ENCODE data around the gene BCL6. TPM values are rescaled to one million over a fixed set of nuclear protein-coding genes. Genes with fewer than 3 reads are reported as not detected.
A peak's percentile ranks its signal among the peaks of the same experiment; 100 is the strongest.

Gene BCL6
- total RNA-seq, 2 experiments from 2014 or later = 76.6 to 79.6 TPM

- ATAC-seq (ENCODE audit: poor library complexity) = no peak
- peaks cover 34% of the 10 kb centered on the region for H3K36me3 Mint-ChIP-seq (ENCODE audit: low read depth)
- H3K36me3 ChIP-seq (ENCODE audit: insufficient read depth, low read length) = no peaks in the 10 kb centered on the region
- H3K27ac Mint-ChIP-seq = peak overlapping the region; percentile 99
- POLR2A ChIA-PET = interaction anchor here (1.5 to 4.2 kb wide), 10 partner anchors 8 to 1407 kb away, joined by 4 to 54 read pairs (median 12); partner anchors contain the start of genes BCL6, LPP and RTP4
- H3K4me3 ChIP-seq (ENCODE audit: low read length) = peak overlapping the region; percentile 96
- H3K4me3 Mint-ChIP-seq = peak overlapping the region; percentile 100
- H3K27me3 ChIP-seq (ENCODE audit: control insufficient read depth in 1 of 2, insufficient read depth in 2 of 2, low read length in 2 of 2) = no peaks in the 10 kb centered on the region
- H3K4me1 Mint-ChIP-seq (ENCODE audit: low read depth) = peaks cover 45% of the 10 kb centered on the region
- H3K9me3 ChIP-seq (ENCODE audit: control insufficient read depth in 1 of 2, insufficient read depth in 1 of 2, low read length in 2 of 2) = no peaks in the 10 kb centered on the region
- H3K9me3 Mint-ChIP-seq = no peaks in the 10 kb centered on the region
- no peaks in the 10 kb centered on the region for H3K27me3 Mint-ChIP-seq
- TF ChIP-seq, protein P1, sequence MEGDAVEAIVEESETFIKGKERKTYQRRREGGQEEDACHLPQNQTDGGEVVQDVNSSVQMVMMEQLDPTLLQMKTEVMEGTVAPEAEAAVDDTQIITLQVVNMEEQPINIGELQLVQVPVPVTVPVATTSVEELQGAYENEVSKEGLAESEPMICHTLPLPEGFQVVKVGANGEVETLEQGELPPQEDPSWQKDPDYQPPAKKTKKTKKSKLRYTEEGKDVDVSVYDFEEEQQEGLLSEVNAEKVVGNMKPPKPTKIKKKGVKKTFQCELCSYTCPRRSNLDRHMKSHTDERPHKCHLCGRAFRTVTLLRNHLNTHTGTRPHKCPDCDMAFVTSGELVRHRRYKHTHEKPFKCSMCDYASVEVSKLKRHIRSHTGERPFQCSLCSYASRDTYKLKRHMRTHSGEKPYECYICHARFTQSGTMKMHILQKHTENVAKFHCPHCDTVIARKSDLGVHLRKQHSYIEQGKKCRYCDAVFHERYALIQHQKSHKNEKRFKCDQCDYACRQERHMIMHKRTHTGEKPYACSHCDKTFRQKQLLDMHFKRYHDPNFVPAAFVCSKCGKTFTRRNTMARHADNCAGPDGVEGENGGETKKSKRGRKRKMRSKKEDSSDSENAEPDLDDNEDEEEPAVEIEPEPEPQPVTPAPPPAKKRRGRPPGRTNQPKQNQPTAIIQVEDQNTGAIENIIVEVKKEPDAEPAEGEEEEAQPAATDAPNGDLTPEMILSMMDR (IDR thresholded peaks at IDR 0.05) = no peak
- CTCF ChIA-PET = interaction anchor here (0.6 to 4.4 kb wide), 10 partner anchors 248 to 1706 kb away, joined by 3 to 80 read pairs (median 4); no protein-coding TSS in a partner anchor
- peaks cover 60% of the 10 kb centered on the region for H3K4me1 ChIP-seq (ENCODE audit: insufficient read depth, low read length)
- peak in 7 of 14 experiments; percentile 12 to 73 (median 43) for DNase-seq
- intact Hi-C loops (cut with DNase I, micrococcal nuclease) = loop anchor here in 1 of 2 experiments (1.0 to 5.0 kb wide), 2 partner anchors 1411 to 1895 kb away; partner anchors contain the start of gene TP63
- H3K27ac ChIP-seq (ENCODE audit: low read depth in 1 of 2, low read length in 2 of 2) = no peak overlapping the region
Observed at GRCh38 chr3:187737368-187738070, 7.7 kb downstream of the BCL6 start.

DNA sequence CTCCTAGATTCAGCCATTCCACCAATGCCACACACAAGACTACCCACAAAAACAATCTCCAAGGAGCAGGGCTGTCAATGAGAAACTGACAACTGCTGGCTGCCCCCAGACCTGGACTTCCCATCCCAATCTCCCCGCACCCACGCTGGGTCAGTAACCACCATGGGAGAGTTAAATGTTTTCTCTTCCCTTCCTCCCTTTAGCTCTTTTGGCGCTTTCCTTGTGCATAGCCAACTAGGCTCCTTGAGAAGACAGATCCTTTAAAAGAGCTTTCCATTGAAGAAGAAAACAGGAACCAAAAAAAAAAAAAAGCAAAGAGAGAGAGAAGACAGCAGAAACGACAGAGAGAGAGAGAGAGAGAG, 8.3 kb downstream of the BCL6 start:
- H3K27me3 ChIP-seq (ENCODE audit: control insufficient read depth in 1 of 2, insufficient read depth in 2 of 2, low read length in 2 of 2) = no peaks in the 10 kb centered on the region
- intact Hi-C loops (cut with DNase I, micrococcal nuclease) = loop anchor here in 1 of 2 experiments (5.0 kb wide), 1 partner anchor 1895 kb away; the partner anchor contains the start of gene TP63
- H3K9me3 ChIP-seq (ENCODE audit: control insufficient read depth in 1 of 2, insufficient read depth in 1 of 2, low read length in 2 of 2) = no peaks in the 10 kb centered on the region
- Mint-ChIP-seq H3K4me1 (ENCODE audit: low read depth) (peaks cover 40% of the 10 kb centered on the region), H3K27ac (peak overlapping the region; percentile 99), H3K4me3 (peak overlapping the region; percentile 100), H3K9me3 (no peaks in the 10 kb centered on the region), H3K36me3 (ENCODE audit: low read depth) (peaks cover 32% of the 10 kb centered on the region), H3K27me3 (no peaks in the 10 kb centered on the region)
- POLR2A ChIA-PET = interaction anchor here (2.4 to 2.8 kb wide), 2 partner anchors 9 to 1305 kb away, joined by 11 to 14 read pairs; partner anchors contain the start of gene BCL6
- peaks cover 54% of the 10 kb centered on the region for H3K4me1 ChIP-seq (ENCODE audit: insufficient read depth, low read length)
- no peak overlapping the region for H3K27ac ChIP-seq (ENCODE audit: low read depth in 1 of 2, low read length in 2 of 2)
- DNase-seq (no peak), ATAC-seq (ENCODE audit: poor library complexity) (no peak)
- TF ChIP-seq, protein P1 (IDR thresholded peaks at IDR 0.05) = no peak
- CTCF ChIA-PET = interaction anchor here (0.6 to 4.4 kb wide), 5 partner anchors 417 to 1707 kb away, joined by 3 to 80 read pairs (median 3); no protein-coding TSS in a partner anchor
- peak overlapping the region; percentile 96 for H3K4me3 ChIP-seq (ENCODE audit: low read length)
- peaks cover 4% of the 10 kb centered on the region for H3K36me3 ChIP-seq (ENCODE audit: insufficient read depth, low read length)

DNA sequence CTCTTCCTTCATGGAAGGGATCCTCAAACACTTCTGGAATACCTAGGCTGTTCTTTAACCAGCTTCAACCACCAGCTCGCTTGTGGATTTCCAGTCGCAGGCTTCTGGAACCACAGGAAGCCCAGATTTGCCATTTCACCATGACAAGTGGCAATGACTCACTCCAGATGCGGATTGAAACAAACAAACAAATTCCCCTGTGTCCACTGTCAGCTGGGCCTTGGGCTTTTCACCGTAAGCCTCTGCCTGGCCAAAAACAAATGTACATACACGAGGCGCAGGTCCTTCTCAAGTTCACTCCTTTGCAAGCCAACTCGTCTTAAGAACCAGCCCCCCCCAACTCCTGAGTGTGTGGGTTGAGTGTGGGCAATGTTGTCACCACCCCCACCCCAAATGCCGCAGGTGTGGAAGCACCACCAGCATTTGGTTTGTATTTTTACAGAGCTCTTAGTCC, 8.8 kb downstream of the BCL6 start:
- Mint-ChIP-seq H3K27me3 (no peaks in the 10 kb centered on the region), H3K4me3 (peak overlapping the region; percentile 100), H3K4me1 (ENCODE audit: low read depth) (peaks cover 34% of the 10 kb centered on the region), H3K27ac (peak overlapping the region; percentile 99), H3K36me3 (ENCODE audit: low read depth) (peaks cover 33% of the 10 kb centered on the region), H3K9me3 (no peaks in the 10 kb centered on the region)
- ChIA-PET POLR2A (interaction anchor here (2.8 kb wide), 1 partner anchor 9 kb away, joined by 11 read pairs; the partner anchor contains the start of gene BCL6), CTCF (interaction anchor here (0.7 to 2.1 kb wide), 3 partner anchors 1012 to 1707 kb away, joined by 3 to 9 read pairs (median 3); no protein-coding TSS in a partner anchor)
- Histone ChIP-seq H3K4me1 (ENCODE audit: insufficient read depth, low read length) (peaks cover 49% of the 10 kb centered on the region), H3K36me3 (ENCODE audit: insufficient read depth, low read length) (peaks cover 10% of the 10 kb centered on the region), H3K27me3 (ENCODE audit: control insufficient read depth in 1 of 2, insufficient read depth in 2 of 2, low read length in 2 of 2) (no peaks in the 10 kb centered on the region), H3K9me3 (ENCODE audit: control insufficient read depth in 1 of 2, insufficient read depth in 1 of 2, low read length in 2 of 2) (no peaks in the 10 kb centered on the region), H3K4me3 (ENCODE audit: low read length) (no peak overlapping the region), H3K27ac (ENCODE audit: low read depth in 1 of 2, low read length in 2 of 2) (no peak overlapping the region)
- no peak for ATAC-seq (ENCODE audit: poor library complexity)
- peak in 2 of 14 experiments; percentile 48 to 58 for DNase-seq
- TF ChIP-seq, protein P1 (IDR thresholded peaks at IDR 0.05) = no peak
- intact Hi-C loops (cut with DNase I, micrococcal nuclease) = loop anchor here in 1 of 2 experiments (5.0 kb wide), 1 partner anchor 1896 kb away; the partner anchor contains the start of gene TP63
